ENCODE data around the gene IGSF3. TPM values are rescaled to one million over a fixed set of nuclear protein-coding genes. Genes with fewer than 3 reads are reported as not detected.

IGSF3 gene
- total and polyA plus RNA-seq, 10 of the 15 experiments (the other 5 are each of a cell fraction or from before 2014, with no cell fraction given), result 1.4 to 18.0 (median 9.6) TPM

DNA sequence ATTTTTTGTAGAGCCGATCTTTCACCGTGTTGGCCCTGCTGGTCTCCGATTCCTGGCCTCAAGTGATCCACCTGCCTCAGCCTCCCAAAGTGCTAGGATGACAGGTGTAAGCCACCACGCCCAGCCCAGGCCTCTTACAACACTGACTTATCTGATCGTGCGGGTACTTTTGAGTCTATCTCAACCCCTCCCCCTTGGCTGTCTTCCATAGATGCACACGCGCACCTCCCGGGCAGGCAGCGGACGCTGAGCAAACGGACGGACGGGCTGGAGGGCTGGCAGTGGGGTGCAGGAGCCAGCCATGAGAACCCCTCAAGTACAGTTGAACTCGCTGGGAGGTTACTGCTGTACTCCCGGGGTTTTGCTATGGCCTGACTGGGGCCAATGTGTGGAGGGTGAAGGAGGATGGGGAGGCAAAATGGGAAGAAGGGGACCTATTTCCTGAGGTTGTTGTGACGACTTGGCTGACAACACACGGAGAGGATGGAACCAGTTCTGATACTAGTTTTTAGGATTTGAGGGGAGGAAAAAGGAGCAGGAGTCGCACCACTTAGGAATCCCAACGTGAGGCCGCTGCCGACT, 97.7 kb downstream of the IGSF3 start (continued):
- TF ChIP-seq BHLHE40 (IDR thresholded peaks at IDR 0.05; ENCODE audit: borderline replicate concordance in 1 of 2, low read depth in 2 of 2, low read length in 1 of 2) (peak; percentile 31 to 47; a peak in 1 of 4 replicates), PML (IDR thresholded peaks at IDR 0.05; ENCODE audit: low read length) (peak; percentile 57; the same call in 1 of the 2 replicates), POLR2AphosphoS5 (IDR thresholded peaks at IDR 0.05; ENCODE audit: low read length) (peak; percentile 78), RELA (IDR thresholded peaks at IDR 0.05; ENCODE audit: borderline replicate concordance, partially characterized antibody) (no peak)
- TF ChIP-seq, protein P1, sequence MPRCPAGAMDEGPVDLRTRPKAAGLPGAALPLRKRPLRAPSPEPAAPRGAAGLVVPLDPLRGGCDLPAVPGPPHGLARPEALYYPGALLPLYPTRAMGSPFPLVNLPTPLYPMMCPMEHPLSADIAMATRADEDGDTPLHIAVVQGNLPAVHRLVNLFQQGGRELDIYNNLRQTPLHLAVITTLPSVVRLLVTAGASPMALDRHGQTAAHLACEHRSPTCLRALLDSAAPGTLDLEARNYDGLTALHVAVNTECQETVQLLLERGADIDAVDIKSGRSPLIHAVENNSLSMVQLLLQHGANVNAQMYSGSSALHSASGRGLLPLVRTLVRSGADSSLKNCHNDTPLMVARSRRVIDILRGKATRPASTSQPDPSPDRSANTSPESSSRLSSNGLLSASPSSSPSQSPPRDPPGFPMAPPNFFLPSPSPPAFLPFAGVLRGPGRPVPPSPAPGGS (IDR thresholded peaks at IDR 0.05; ENCODE audit: borderline replicate concordance, insufficient read depth, low read depth, low read length, poor library complexity, severe bottlenecking), result no peak
- TF ChIP-seq, protein P2, sequence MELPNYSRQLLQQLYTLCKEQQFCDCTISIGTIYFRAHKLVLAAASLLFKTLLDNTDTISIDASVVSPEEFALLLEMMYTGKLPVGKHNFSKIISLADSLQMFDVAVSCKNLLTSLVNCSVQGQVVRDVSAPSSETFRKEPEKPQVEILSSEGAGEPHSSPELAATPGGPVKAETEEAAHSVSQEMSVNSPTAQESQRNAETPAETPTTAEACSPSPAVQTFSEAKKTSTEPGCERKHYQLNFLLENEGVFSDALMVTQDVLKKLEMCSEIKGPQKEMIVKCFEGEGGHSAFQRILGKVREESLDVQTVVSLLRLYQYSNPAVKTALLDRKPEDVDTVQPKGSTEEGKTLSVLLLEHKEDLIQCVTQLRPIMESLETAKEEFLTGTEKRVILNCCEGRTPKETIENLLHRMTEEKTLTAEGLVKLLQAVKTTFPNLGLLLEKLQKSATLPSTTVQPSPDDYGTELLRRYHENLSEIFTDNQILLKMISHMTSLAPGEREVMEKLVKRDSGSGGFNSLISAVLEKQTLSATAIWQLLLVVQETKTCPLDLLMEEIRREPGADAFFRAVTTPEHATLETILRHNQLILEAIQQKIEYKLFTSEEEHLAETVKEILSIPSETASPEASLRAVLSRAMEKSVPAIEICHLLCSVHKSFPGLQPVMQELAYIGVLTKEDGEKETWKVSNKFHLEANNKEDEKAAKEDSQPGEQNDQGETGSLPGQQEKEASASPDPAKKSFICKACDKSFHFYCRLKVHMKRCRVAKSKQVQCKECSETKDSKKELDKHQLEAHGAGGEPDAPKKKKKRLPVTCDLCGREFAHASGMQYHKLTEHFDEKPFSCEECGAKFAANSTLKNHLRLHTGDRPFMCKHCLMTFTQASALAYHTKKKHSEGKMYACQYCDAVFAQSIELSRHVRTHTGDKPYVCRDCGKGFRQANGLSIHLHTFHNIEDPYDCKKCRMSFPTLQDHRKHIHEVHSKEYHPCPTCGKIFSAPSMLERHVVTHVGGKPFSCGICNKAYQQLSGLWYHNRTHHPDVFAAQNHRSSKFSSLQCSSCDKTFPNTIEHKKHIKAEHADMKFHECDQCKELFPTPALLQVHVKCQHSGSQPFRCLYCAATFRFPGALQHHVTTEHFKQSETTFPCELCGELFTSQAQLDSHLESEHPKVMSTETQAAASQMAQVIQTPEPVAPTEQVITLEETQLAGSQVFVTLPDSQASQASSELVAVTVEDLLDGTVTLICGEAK (IDR thresholded peaks at IDR 0.05; ENCODE audit: borderline replicate concordance), result no peak
